ENCODE results near the gene CRMP1.
"Not testable (repeated sequence)": the region's sequence is repeated elsewhere in the genome, so short reads cannot be mapped to it uniquely, and the experiment has no call there.

CRMP1 gene

GRCh38 chr4:5887361-5888221 lies 5.3 kb downstream of the CRMP1 start:
- FAIRE-seq: no peak

- FAIRE-seq: no peak
Measured at GRCh38 chr4:5887011-5887360, 5.9 kb downstream of the CRMP1 start.

GRCh38 chr4:5885733-5886132 lies 7.2 kb downstream of the CRMP1 start:
- FAIRE-seq: no peak

GRCh38 chr4:5884796-5885195 lies 8.1 kb downstream of the CRMP1 start:
- FAIRE-seq: no peak

- FAIRE-seq: peak; percentile 91
Measured at GRCh38 chr4:5883916-5884315, 9.0 kb downstream of the CRMP1 start.

GRCh38 chr4:5882947-5883346 lies 9.9 kb downstream of the CRMP1 start:
- FAIRE-seq: no peak

- FAIRE-seq: no peak
Measured at GRCh38 chr4:5881340-5881739, 11.5 kb downstream of the CRMP1 start.

GRCh38 chr4:5878359-5878758 lies 14.5 kb downstream of the CRMP1 start:
- FAIRE-seq: peak; percentile 98

GRCh38 chr4:5877392-5877791 lies 15.5 kb downstream of the CRMP1 start:
- FAIRE-seq: no peak

- no peak for FAIRE-seq
Measured at GRCh38 chr4:5874811-5875449, 18.0 kb downstream of the CRMP1 start.

GRCh38 chr4:5870701-5871100 lies 22.2 kb downstream of the CRMP1 start:
- FAIRE-seq: no peak

GRCh38 chr4:5869966-5870619 lies 22.8 kb downstream of the CRMP1 start:
- FAIRE-seq: no peak

- FAIRE-seq: no peak
Measured at GRCh38 chr4:5867866-5868265, 25.0 kb downstream of the CRMP1 start.

- FAIRE-seq: no peak
Measured at GRCh38 chr4:5866841-5867813, 25.8 kb downstream of the CRMP1 start.

GRCh38 chr4:5865896-5866599 lies 26.8 kb downstream of the CRMP1 start:
- FAIRE-seq: no peak

- peak; percentile 91 for FAIRE-seq
Measured at GRCh38 chr4:5863461-5864113, 29.3 kb downstream of the CRMP1 start.

- FAIRE-seq: no peak
Measured at GRCh38 chr4:5858020-5858769, 34.7 kb downstream of the CRMP1 start.

GRCh38 chr4:5857199-5857598 lies 35.7 kb downstream of the CRMP1 start:
- no peak for FAIRE-seq

GRCh38 chr4:5856362-5856761 lies 36.5 kb downstream of the CRMP1 start:
- FAIRE-seq: not testable (repeated sequence)

- FAIRE-seq: no peak
Measured at GRCh38 chr4:5854929-5855328, 38.0 kb downstream of the CRMP1 start.

Measured in islet of Langerhans (tissue), 1 donor.